ENCODE measurements around the gene FERMT3. TPM values are rescaled to one million over a fixed set of nuclear protein-coding genes. Genes with fewer than 3 reads are reported as not detected.

Gene FERMT3
- total and polyA plus RNA-seq, 2 of the 13 experiments (the other 11 are each of a cell fraction or from before 2014, with no cell fraction given) = 0.29 TPM; not detected in 1

GRCh38 chr11:64229090-64229743, 22.7 kb downstream of the FERMT3 start (continued):
- TF ChIP-seq JUND (CRISPR knock-in tag; IDR thresholded peaks at IDR 0.05) = no peak
- TF ChIP-seq GMEB1 (CRISPR knock-in tag; IDR thresholded peaks at IDR 0.05; ENCODE audit: borderline replicate concordance) = no peak
- no peak for TF ChIP-seq REL (CRISPR knock-in tag; conservative IDR thresholded peaks at IDR 0.05)
- no peak for TF ChIP-seq MXD3 (CRISPR knock-in tag; IDR thresholded peaks at IDR 0.05)
- no peak for TF ChIP-seq ZNF724P (CRISPR knock-in tag; IDR thresholded peaks at IDR 0.05; ENCODE audit: borderline replicate concordance)
- TF ChIP-seq ZC3H13 (CRISPR knock-in tag; IDR thresholded peaks at IDR 0.05) = 0 out of 2 replicates have a peak, but pooled peaks have one; percentile 46
- TF ChIP-seq POLR2AphosphoS5 (IDR thresholded peaks at IDR 0.05; ENCODE audit: low read depth, low read length) = no peak
- no peak for TF ChIP-seq ZNF737 (CRISPR knock-in tag; IDR thresholded peaks at IDR 0.05; ENCODE audit: borderline replicate concordance)
- TF ChIP-seq ZNF619 (CRISPR knock-in tag; IDR thresholded peaks at IDR 0.05) = 0 out of 2 replicates have a peak, but pooled peaks have one; percentile 49
- no peak for TF ChIP-seq ZSCAN25 (CRISPR knock-in tag; IDR thresholded peaks at IDR 0.05)
- no peak for TF ChIP-seq REXO4 (CRISPR knock-in tag; IDR thresholded peaks at IDR 0.05; ENCODE audit: borderline replicate concordance)
- TF ChIP-seq ZNF784 (CRISPR knock-in tag; IDR thresholded peaks at IDR 0.05; ENCODE audit: borderline replicate concordance) = no peak
- no peak for TF ChIP-seq ZNF616 (CRISPR knock-in tag; IDR thresholded peaks at IDR 0.05; ENCODE audit: low read depth)
- TF ChIP-seq TARDBP (CRISPR knock-in tag; IDR thresholded peaks at IDR 0.05) = no peak
- TF ChIP-seq DRAP1 (CRISPR knock-in tag; IDR thresholded peaks at IDR 0.05) = no peak
- no peak for TF ChIP-seq SP4 (CRISPR knock-in tag; IDR thresholded peaks at IDR 0.05)
